ENCODE data around the gene ERBIN. TPM values are rescaled to one million over a fixed set of nuclear protein-coding genes. Genes with fewer than 3 reads are reported as not detected.

Gene ERBIN
- total and polyA plus RNA-seq, 2 of the 8 experiments (the other 6 are each of a cell fraction or from before 2014, with no cell fraction given): 7.7 to 33.2 TPM

GRCh38 chr5:66009277-66009676, 82.9 kb downstream of the ERBIN start:
- 97% methylated on average over 2 of the region's 2 CpGs; no CpG with 5 or more reads in 1 of the 2 experiments for WGBS, 2 experiments (ENCODE audit: extremely low coverage in 1 of 2, insufficient coverage in 1 of 2, insufficient read length in 1 of 2, insufficient replicate concordance in 2 of 2, low coverage in 1 of 2, low lambda C conversion rate in 2 of 2, missing lambda C conversion rate in 1 of 2)
- Histone ChIP-seq H3K9ac (replicated peaks in 1 of 4; ENCODE audit: extremely low read depth in 1 of 4, low read depth in 3 of 4, low read length in 3 of 4) (no peak overlapping the region), H2BK15ac (ENCODE audit: low read length) (no peak overlapping the region), H2AK5ac (ENCODE audit: low read depth, low read length) (no peak overlapping the region), H3K27me3 (replicated peaks in 1 of 4; ENCODE audit: control insufficient read depth in 3 of 4, extremely low read depth in 1 of 4, insufficient read depth in 3 of 4, low read length in 3 of 4) (no peaks in the 10 kb centered on the region), H4K8ac (ENCODE audit: extremely low read depth, insufficient read depth, low read length) (no peak overlapping the region), H3K9me3 (ENCODE audit: insufficient read depth in 2 of 2, low read depth in 1 of 2, low read length in 1 of 2) (no peaks in the 10 kb centered on the region), H3K27ac (ENCODE audit: low read depth, low read length) (no peak overlapping the region), H2BK5ac (ENCODE audit: low read depth, low read length) (no peak overlapping the region), H3K4ac (replicated peaks; ENCODE audit: insufficient read length, low read depth, low read length) (no peak overlapping the region), H3K4me3 (ENCODE audit: extremely low read depth in 1 of 4, insufficient read depth in 2 of 4, low read depth in 3 of 4, low read length in 4 of 4) (no peak overlapping the region), H3K18ac (ENCODE audit: extremely low read depth, low read length) (no peak overlapping the region), H3K14ac (ENCODE audit: insufficient read length) (no peak overlapping the region), H3K23ac (ENCODE audit: insufficient read length) (no peak overlapping the region), H2AFZ (ENCODE audit: low read length) (no peak overlapping the region), H3K36me3 (ENCODE audit: control insufficient read depth in 2 of 4, insufficient read depth in 4 of 4, low read length in 3 of 4) (peaks cover 0 to 8% (median 0%) of the 10 kb centered on the region in 4 experiments; a peak in 1 of 8 replicates), H3K4me2 (ENCODE audit: insufficient read depth in 1 of 2, low read depth in 2 of 2, low read length in 2 of 2) (no peak overlapping the region), H3K79me1 (ENCODE audit: low read depth, low read length) (no peaks in the 10 kb centered on the region; the same call in 1 of the 2 replicates), H2BK120ac (replicated peaks; ENCODE audit: low read depth, low read length) (no peak overlapping the region), H4K91ac (replicated peaks; ENCODE audit: insufficient read length, low read length) (no peak overlapping the region), H4K20me1 (replicated peaks in 1 of 2; ENCODE audit: control insufficient read depth in 1 of 2, insufficient read depth in 2 of 2, low read length in 2 of 2) (peaks cover 0 to 2% of the 10 kb centered on the region in 2 experiments), H2BK20ac (ENCODE audit: low read length) (no peak overlapping the region), H3K23me2 (ENCODE audit: low read depth, low read length) (no peaks in the 10 kb centered on the region), H2BK12ac (ENCODE audit: low read depth, low read length) (no peak overlapping the region), H3K4me1 (replicated peaks in 1 of 4; ENCODE audit: control insufficient read depth in 3 of 4, insufficient read depth in 4 of 4, low read length in 3 of 4) (no peaks in the 10 kb centered on the region), H3K79me2 (ENCODE audit: control insufficient read depth in 1 of 2, insufficient read depth in 2 of 2, low read length in 2 of 2) (peaks cover 0 to 11% of the 10 kb centered on the region in 2 experiments; a peak in 2 of 4 replicates), H4K5ac (ENCODE audit: insufficient read length, low read depth, low read length) (no peak overlapping the region), H3K56ac (replicated peaks; ENCODE audit: insufficient read length, low read depth, low read length) (no peak overlapping the region)
- ChIA-PET CTCF (ENCODE audit: partially characterized antibody) (no interaction called here), POLR2A (ENCODE audit: partially characterized antibody) (no interaction called here)
- no peak for FAIRE-seq
- DNase-seq (ENCODE audit: low read depth in 1 of 2, low spot score in 2 of 2): no peak
- TF ChIP-seq RXRA (IDR thresholded peaks at IDR 0.05; ENCODE audit: insufficient read depth, low read depth, low read length): no peak
- no peak for TF ChIP-seq JUND (IDR thresholded peaks at IDR 0.05; ENCODE audit: low read length)
- TF ChIP-seq SRF (IDR thresholded peaks at IDR 0.05; ENCODE audit: low read depth, low read length): no peak
- no peak for TF ChIP-seq CREB1 (IDR thresholded peaks at IDR 0.05)
- no peak for TF ChIP-seq NANOG (IDR thresholded peaks at IDR 0.05; ENCODE audit: insufficient read depth, low read depth, low read length, poor library complexity, severe bottlenecking)
- no peak for TF ChIP-seq SP4 (IDR thresholded peaks at IDR 0.05; ENCODE audit: low read length)
- TF ChIP-seq CBX5 (IDR thresholded peaks at IDR 0.05; ENCODE audit: low read depth, low read length): no peak
- no peak for TF ChIP-seq KDM1A (IDR thresholded peaks at IDR 0.05; ENCODE audit: borderline replicate concordance, low read length)
- TF ChIP-seq KDM4A (IDR thresholded peaks at IDR 0.05; ENCODE audit: low read depth, low read length, severe bottlenecking): no peak
- no peak for TF ChIP-seq TCF12 (IDR thresholded peaks at IDR 0.05; ENCODE audit: low read depth, low read length)
- no peak for TF ChIP-seq CBX8 (IDR thresholded peaks at IDR 0.05; ENCODE audit: borderline replicate concordance, low read depth, low read length)
- no peak for TF ChIP-seq ATF3 (IDR thresholded peaks at IDR 0.05; ENCODE audit: insufficient read depth, low read depth, low read length)
